H1 (cell line): ENCODE results near the gene DEFB131A. TPM values are rescaled to one million over a fixed set of nuclear protein-coding genes. Genes with fewer than 3 reads are reported as not detected.
"Not testable (repeated sequence)": the region's sequence is repeated elsewhere in the genome, so short reads cannot be mapped to it uniquely, and the experiment has no call there.

Source experiments
- CTCF ChIA-PET: fragments of 300-600 bp; sonication (Branson Sonifier 250); formaldehyde crosslinking; loops from one replicate; lab custom pipeline; 2021; ENCODE audit not compliant: partially characterized antibody; lab: Charles Lee
- POLR2A ChIA-PET: fragments of 300-600 bp; sonication (Branson Sonifier 250); formaldehyde crosslinking; loops from one replicate; lab custom pipeline; 2021; ENCODE audit warnings: inconsistent platforms; ENCODE audit not compliant: partially characterized antibody; lab: Charles Lee
- DNase-seq, 2 experiments: peaks; one replicate each; pipeline versions ENCODE4 v3.0.0 to v3.0.0-alpha.2; 2010 to 2022; ENCODE audit warnings: low spot score in 2 of 2, low read depth in 1 of 2, mixed read lengths in 1 of 2
- FAIRE-seq: peaks from 2 replicates; lab custom pipeline; 2011; peaks lifted over from hg19 to GRCh38; lab: Jason Lieb, UNC
- H2AFZ ChIP-seq: 2 replicates; pipeline ENCODE4 v1.8.1; 2012; ENCODE audit warnings: low read length, inconsistent platforms
- H2AK5ac ChIP-seq: 2 replicates; pipeline ENCODE4 v1.6.1; 2013; ENCODE audit warnings: low read depth, low read length
- H2BK120ac ChIP-seq: replicated peaks from 2 replicates; pipeline ENCODE3; 2013; ENCODE audit warnings: low read depth, low read length, inconsistent platforms
- H2BK12ac ChIP-seq: 2 replicates; pipeline ENCODE4 v1.6.1; 2013; ENCODE audit warnings: low read depth, low read length
- H2BK15ac ChIP-seq: 2 replicates; pipeline ENCODE4 v1.6.1; 2013; ENCODE audit warnings: low read length
- H2BK20ac ChIP-seq: 2 replicates; pipeline ENCODE4 v1.6.1; 2013; ENCODE audit warnings: low read length
- H2BK5ac ChIP-seq: 2 replicates; pipeline ENCODE4 v1.6.1; 2013; ENCODE audit warnings: low read depth, low read length
- H3K14ac ChIP-seq: 2 replicates; pipeline ENCODE4 v1.6.1; 2013; ENCODE audit warnings: inconsistent platforms; ENCODE audit not compliant: insufficient read length
- H3K18ac ChIP-seq: 2 replicates; pipeline ENCODE4 v1.6.1; 2013; ENCODE audit warnings: low read length; ENCODE audit errors: extremely low read depth
- H3K23ac ChIP-seq: 2 replicates; pipeline ENCODE4 v1.6.1; 2013; ENCODE audit warnings: inconsistent platforms; ENCODE audit not compliant: insufficient read length
- H3K23me2 ChIP-seq: 2 replicates; pipeline ENCODE4 v1.6.1; 2013; ENCODE audit warnings: low read depth, low read length
- H3K27ac ChIP-seq: 2 replicates; pipeline ENCODE4 v1.6.1; 2011; ENCODE audit warnings: low read depth, low read length, inconsistent platforms
- H3K27me3 ChIP-seq, 4 experiments: replicated peaks in 1 of 4; 1 replicate in 1 of 4; 2 replicates in 3 of 4; pipeline versions ENCODE4 v1.6.1 to v1.8.1; 2011 to 2013; ENCODE audit warnings: low read length in 3 of 4, mild to moderate bottlenecking in 3 of 4, inconsistent platforms in 2 of 4, mixed read lengths in 2 of 4, moderate library complexity in 1 of 4; ENCODE audit not compliant: control insufficient read depth in 3 of 4, insufficient read depth in 3 of 4; ENCODE audit errors: extremely low read depth in 1 of 4
- H3K36me3 ChIP-seq, 4 experiments: 2 replicates each; pipeline versions ENCODE4 v1.6.1 to v1.8.1; 2011 to 2013; ENCODE audit warnings: mild to moderate bottlenecking in 4 of 4, low read length in 3 of 4, moderate library complexity in 2 of 4, control low read depth in 1 of 4, inconsistent platforms in 1 of 4; ENCODE audit not compliant: insufficient read depth in 4 of 4, control insufficient read depth in 2 of 4
- H3K4ac ChIP-seq: replicated peaks from 2 replicates; pipeline ENCODE3; 2013; ENCODE audit warnings: low read length, low read depth, mixed read lengths, inconsistent platforms; ENCODE audit not compliant: insufficient read length
- H3K4me1 ChIP-seq, 4 experiments: replicated peaks in 1 of 4; 1 replicate in 1 of 4; 2 replicates in 3 of 4; pipeline versions ENCODE4 v1.6.1 to v1.8.1; 2011 to 2013; ENCODE audit warnings: low read length in 3 of 4, inconsistent platforms in 2 of 4, mixed read lengths in 1 of 4; ENCODE audit not compliant: insufficient read depth in 4 of 4, control insufficient read depth in 3 of 4
- H3K4me2 ChIP-seq, 2 experiments: 2 replicates each; pipeline versions ENCODE4 v1.6.1 to v1.8.1; 2011 to 2013; ENCODE audit warnings: low read depth in 2 of 2, low read length in 2 of 2, control low read depth in 1 of 2, inconsistent platforms in 1 of 2, mild to moderate bottlenecking in 1 of 2; ENCODE audit not compliant: insufficient read depth in 1 of 2
- H3K4me3 ChIP-seq, 4 experiments: fragments of 200-600, 300-600 bp in 1 of 4; sonication (generic), shearing (Covaris generic), sonication (Bioruptor Twin) in 1 of 4; 2 replicates each; pipeline versions ENCODE4 v1.5.1 to v1.8.1; 2011 to 2016; ENCODE audit warnings: low read length in 4 of 4, low read depth in 3 of 4, control low read depth in 2 of 4, inconsistent platforms in 2 of 4, mild to moderate bottlenecking in 2 of 4, mixed read lengths in 1 of 4, moderate library complexity in 1 of 4; ENCODE audit not compliant: insufficient read depth in 2 of 4; ENCODE audit errors: extremely low read depth in 1 of 4
- H3K56ac ChIP-seq: replicated peaks from 2 replicates; pipeline ENCODE3; 2013; ENCODE audit warnings: low read depth, mild to moderate bottlenecking, mixed read lengths, low read length, inconsistent platforms; ENCODE audit not compliant: insufficient read length
- H3K79me1 ChIP-seq: 2 replicates; pipeline ENCODE4 v1.6.1; 2013; ENCODE audit warnings: low read depth, low read length, control low read depth
- H3K79me2 ChIP-seq, 2 experiments: 2 replicates each; pipeline versions ENCODE4 v1.6.1 to v1.8.1; 2012 to 2013; ENCODE audit warnings: low read length in 2 of 2, mild to moderate bottlenecking in 2 of 2, inconsistent platforms in 1 of 2; ENCODE audit not compliant: insufficient read depth in 2 of 2, control insufficient read depth in 1 of 2
- H3K9ac ChIP-seq, 4 experiments: replicated peaks in 1 of 4; 1 replicate in 1 of 4; 2 replicates in 3 of 4; pipeline versions ENCODE4 v1.6.1 to v1.8.1; 2011 to 2013; ENCODE audit warnings: low read depth in 3 of 4, low read length in 3 of 4, control low read depth in 2 of 4, mild to moderate bottlenecking in 2 of 4, moderate library complexity in 2 of 4, inconsistent platforms in 1 of 4; ENCODE audit errors: extremely low read depth in 1 of 4
- H3K9me3 ChIP-seq, 2 experiments: 2 replicates each; pipeline versions ENCODE4 v1.6.1 to v1.8.1; 2012 to 2013; ENCODE audit warnings: mild to moderate bottlenecking in 2 of 2, moderate library complexity in 2 of 2, control low read depth in 1 of 2, inconsistent platforms in 1 of 2, low read depth in 1 of 2, low read length in 1 of 2, mixed read lengths in 1 of 2; ENCODE audit not compliant: insufficient read depth in 2 of 2
- H4K20me1 ChIP-seq, 2 experiments: replicated peaks in 1 of 2; 2 replicates each; pipeline versions ENCODE3 to v1.8.1; 2011 to 2013; ENCODE audit warnings: inconsistent platforms in 2 of 2, low read length in 2 of 2, mild to moderate bottlenecking in 1 of 2; ENCODE audit not compliant: insufficient read depth in 2 of 2, control insufficient read depth in 1 of 2
- H4K5ac ChIP-seq: 2 replicates; pipeline ENCODE4 v1.6.1; 2013; ENCODE audit warnings: low read length, low read depth, mixed read lengths, inconsistent platforms; ENCODE audit not compliant: insufficient read length
- H4K8ac ChIP-seq: 2 replicates; pipeline ENCODE4 v1.8.0; 2013; ENCODE audit warnings: mild to moderate bottlenecking, moderate library complexity, low read length, inconsistent platforms; ENCODE audit not compliant: insufficient read depth; ENCODE audit errors: extremely low read depth
- H4K91ac ChIP-seq: replicated peaks from 2 replicates; pipeline ENCODE3; 2013; ENCODE audit warnings: low read length, mixed read lengths, inconsistent platforms; ENCODE audit not compliant: insufficient read length
- WGBS, 2 experiments: shearing (Covaris generic) in 1 of 2; methylation state at CpG; one replicate each; pipeline versions ENCODE4 v1.1.6 to v1.1.7; 2013 to 2015; ENCODE audit warnings: low lambda C conversion rate in 2 of 2, mixed read lengths in 2 of 2, inconsistent platforms in 1 of 2, low coverage in 1 of 2, missing lambda C conversion rate in 1 of 2; ENCODE audit not compliant: insufficient replicate concordance in 2 of 2, insufficient coverage in 1 of 2, insufficient read length in 1 of 2; ENCODE audit errors: extremely low coverage in 1 of 2, missing lambda C conversion rate in 1 of 2; 5-methylcytosine and 5-hydroxymethylcytosine counted together
- polyA plus RNA-seq, 7 experiments: library from polyadenylated mRNA; depleted of rRNA in 3 of 7; stranded (reverse) in 5 of 7; unstranded in 2 of 7; fragments of >200 nt in 5 of 7; fragments of 200-250 nt in 2 of 7; gene quantifications; 1 replicate in 5 of 7; 2 replicates in 1 of 7; 4 replicates in 1 of 7; pipeline versions ENCODE4 v1.2.1 to v1.2.3, GENCODE V29; 2011 to 2013; ENCODE audit warnings: missing spikeins in 2 of 7, mixed read lengths in 2 of 7
- total RNA-seq: library from RNA; stranded (reverse); fragmentation: NEBNext Ultra II Directional; extraction: Animal tissue kit (Norgen Biotek cat#: 25700); gene quantifications from 2 replicates; pipeline ENCODE4 v1.2.1, GENCODE V29; 2021

The DEFB131A gene
- total and polyA plus RNA-seq, 2 of the 8 experiments (the other 6 are each of a cell fraction or from before 2014, with no cell fraction given), result not detected

DNA sequence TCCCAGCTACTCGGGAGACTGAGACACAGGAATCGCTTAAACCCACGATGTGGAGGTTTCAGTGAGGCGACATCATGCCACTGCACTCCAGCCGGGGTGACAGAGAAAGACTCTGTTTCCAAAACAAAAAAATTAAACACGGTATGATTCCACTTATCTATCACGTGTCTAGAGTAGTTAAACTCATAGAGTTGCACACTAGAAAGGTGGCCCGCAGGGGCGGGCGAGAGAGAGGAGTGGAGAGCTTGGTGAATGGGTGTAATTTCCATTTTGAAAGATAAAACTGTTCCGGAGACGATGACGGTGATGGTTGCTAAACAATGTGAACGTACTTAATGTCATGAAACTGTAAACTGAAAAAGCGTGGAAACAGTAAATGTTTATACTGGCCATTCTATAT lies 44.6 kb downstream of the DEFB131A start:
- H3K27ac ChIP-seq, H2BK20ac ChIP-seq, H4K91ac ChIP-seq, H3K14ac ChIP-seq, H3K4me3 ChIP-seq, H2BK120ac ChIP-seq, H2BK5ac ChIP-seq, H3K23ac ChIP-seq, H3K27me3 ChIP-seq, H3K4me1 ChIP-seq, POLR2A ChIA-PET, H3K4ac ChIP-seq, H3K4me2 ChIP-seq, H2AFZ ChIP-seq, H4K8ac ChIP-seq, H3K36me3 ChIP-seq, H2BK12ac ChIP-seq, H3K18ac ChIP-seq, H3K23me2 ChIP-seq, H3K9me3 ChIP-seq, DNase-seq, H2AK5ac ChIP-seq, H3K56ac ChIP-seq, H3K79me2 ChIP-seq, CTCF ChIA-PET, H3K79me1 ChIP-seq, H4K5ac ChIP-seq, H3K9ac ChIP-seq, H4K20me1 ChIP-seq, H2BK15ac ChIP-seq, FAIRE-seq: not testable (repeated sequence)
- 86% methylated on average over 15 of the region's 15 CpGs; no CpG with 5 or more reads in 1 of the 2 experiments for WGBS, 2 experiments

GRCh38 chr4:9490496-9490895 lies 46.3 kb downstream of the DEFB131A start:
- H3K27me3 ChIP-seq, H3K4me1 ChIP-seq, H3K56ac ChIP-seq, H2BK5ac ChIP-seq, H4K8ac ChIP-seq, H3K27ac ChIP-seq, H2AFZ ChIP-seq, H3K9me3 ChIP-seq, H3K79me2 ChIP-seq, H2BK15ac ChIP-seq, H3K4me2 ChIP-seq, H3K4me3 ChIP-seq, H3K23ac ChIP-seq, H4K20me1 ChIP-seq, H3K9ac ChIP-seq, POLR2A ChIA-PET, H4K91ac ChIP-seq, H4K5ac ChIP-seq, H3K4ac ChIP-seq, DNase-seq, H3K79me1 ChIP-seq, H2BK120ac ChIP-seq, H3K23me2 ChIP-seq, FAIRE-seq, H2AK5ac ChIP-seq, H2BK12ac ChIP-seq, CTCF ChIA-PET, H3K36me3 ChIP-seq, H3K18ac ChIP-seq, H3K14ac ChIP-seq, H2BK20ac ChIP-seq: not testable (repeated sequence)
- 78% methylated on average over 7 of the region's 7 CpGs; no CpG with 5 or more reads in 1 of the 2 experiments for WGBS, 2 experiments
